A673 (cell line): ENCODE results near the gene GNRHR. TPM values are rescaled to one million over a fixed set of nuclear protein-coding genes. Genes with fewer than 3 reads are reported as not detected.

Source experiments
- BruUV-seq: library from RNA; stranded (reverse); fragments of 400-500 nt; replicated peaks from 2 replicates; lab custom pipeline; 2021; lab: Mats Ljungman, UMichigan
- CTCF ChIA-PET: fragments of 300-600 bp; sonication (Branson Sonifier 250); formaldehyde crosslinking; loops from one replicate; lab custom pipeline; 2022; ENCODE audit warnings: antibody characterized with exemption; lab: Charles Lee
- POLR2A ChIA-PET: fragments of 300-600 bp; sonication (Branson Sonifier 250); formaldehyde crosslinking; loops from one replicate; lab custom pipeline; 2022; ENCODE audit warnings: antibody characterized with exemption; ENCODE audit not compliant: low non-redundant PET; lab: Charles Lee
- DNase-seq: peaks from one replicate; pipeline ENCODE4 v3.0.0-alpha.2; 2015; ENCODE audit warnings: low spot score
- H3K27ac ChIP-seq: fragments of 200-600 bp; sonication (generic); 2 replicates; pipeline ENCODE4 v1.5.1; 2016; ENCODE audit warnings: mixed run types, low read depth, mild to moderate bottlenecking, mixed read lengths, antibody characterized with exemption, low read length; ENCODE audit not compliant: poor library complexity, severe bottlenecking
- H3K27me3 ChIP-seq: fragments of 200-600 bp; sonication (generic); replicated peaks from 2 replicates; pipeline ENCODE4 v1.6.1; 2017; ENCODE audit warnings: mixed run types, low read depth, mild to moderate bottlenecking, mixed read lengths, antibody characterized with exemption, low read length; ENCODE audit not compliant: insufficient read depth, poor library complexity
- H3K36me3 ChIP-seq: fragments of 200-600 bp; sonication (generic); 2 replicates; pipeline ENCODE4 v1.6.1; 2016; ENCODE audit warnings: mixed run types, mild to moderate bottlenecking, mixed read lengths, antibody characterized with exemption, low read length; ENCODE audit not compliant: insufficient read depth, poor library complexity, severe bottlenecking
- H3K4me1 ChIP-seq: fragments of 200-600 bp; sonication (generic); 2 replicates; pipeline ENCODE4 v1.6.1; 2017; ENCODE audit warnings: mixed run types, mild to moderate bottlenecking, mixed read lengths, antibody characterized with exemption, low read length; ENCODE audit not compliant: insufficient read depth, poor library complexity, severe bottlenecking
- H3K4me3 ChIP-seq: fragments of 200-600 bp; sonication (generic); 2 replicates; pipeline ENCODE4 v1.5.1; 2016; ENCODE audit warnings: low read depth, mixed run types, mild to moderate bottlenecking, mixed read lengths, low read length; ENCODE audit not compliant: poor library complexity, severe bottlenecking
- H3K9me3 ChIP-seq: fragments of 200-600 bp; sonication (generic); 2 replicates; pipeline ENCODE4 v1.6.1; 2016; ENCODE audit warnings: mixed run types, low read depth, mild to moderate bottlenecking, mixed read lengths, antibody characterized with exemption, low read length; ENCODE audit not compliant: poor library complexity, severe bottlenecking
- CTCF ChIP-seq: fragments of 300-800, 200-600 bp; sonication (generic); conservative IDR thresholded peaks from 2 replicates; pipeline ENCODE4 v1.5.1; 2017; ENCODE audit warnings: low read depth, mild to moderate bottlenecking, antibody characterized with exemption, low read length, moderate library complexity, mixed read lengths
- EZH2 ChIP-seq: fragments of 200-600 bp; sonication (generic); IDR thresholded peaks from 2 replicates; pipeline ENCODE4 v1.6.1; 2017; ENCODE audit warnings: borderline replicate concordance, low read depth, mild to moderate bottlenecking, mixed read lengths, antibody characterized with exemption, low read length; ENCODE audit not compliant: poor library complexity, severe bottlenecking
- intact Hi-C: fragments of 100-400 bp; cut with micrococcal nuclease; formaldehyde crosslinking; loops from one replicate; pipeline ENCODE4 v1.10.0; 2022; ENCODE audit not compliant: unreplicated experiment
- total RNA-seq: library from RNA; stranded (reverse); gene quantifications from 2 replicates; pipeline ENCODE4 v1.2.3, GENCODE V29; 2021

The GNRHR gene
- total RNA-seq, 1 experiment from 2014 or later = not detected

GRCh38 chr4:67749286-67749685 is 4.9 kb downstream of the GNRHR start:
- no TSS peak for BruUV-seq

GRCh38 chr4:67746797-67747495 is 7.2 kb downstream of the GNRHR start:
- no TSS peak for BruUV-seq
- no peaks in the 10 kb centered on the region for H3K27me3 ChIP-seq
- no peak overlapping the region for H3K4me3 ChIP-seq
- POLR2A ChIA-PET = no interaction called here
- H3K27ac ChIP-seq = no peak overlapping the region
- TF ChIP-seq EZH2 (no peak), CTCF (peak; percentile 58)
- no peaks in the 10 kb centered on the region for H3K4me1 ChIP-seq
- H3K9me3 ChIP-seq = no peaks in the 10 kb centered on the region
- CTCF ChIA-PET = no interaction called here
- intact Hi-C loops = loop anchor here (10.0 kb wide), 1 partner anchor 428 kb away; no protein-coding TSS in a partner anchor
- DNase-seq = peak; percentile 31
- no peaks in the 10 kb centered on the region for H3K36me3 ChIP-seq

More at GRCh38 chr4:67749286-67749685, 4.9 kb downstream of the GNRHR start:
- intact Hi-C loops = loop anchor here (10.0 kb wide), 1 partner anchor 426 kb away; no protein-coding TSS in a partner anchor
- no peak for DNase-seq
- no peaks in the 10 kb centered on the region for H3K4me1 ChIP-seq
- CTCF ChIA-PET = no interaction called here
- H3K9me3 ChIP-seq = no peaks in the 10 kb centered on the region
- H3K27me3 ChIP-seq = no peaks in the 10 kb centered on the region
- H3K4me3 ChIP-seq = no peak overlapping the region
- H3K36me3 ChIP-seq = no peaks in the 10 kb centered on the region
- POLR2A ChIA-PET = no interaction called here
- no peak overlapping the region for H3K27ac ChIP-seq
- TF ChIP-seq EZH2 = no peak
- TF ChIP-seq CTCF = no peak

- intact Hi-C loops = loop anchor here (10.0 kb wide), 1 partner anchor 430 kb away; no protein-coding TSS in a partner anchor
- H3K9me3 ChIP-seq = no peaks in the 10 kb centered on the region
Observed at GRCh38 chr4:67744561-67745283, 9.5 kb downstream of the GNRHR start.

More at GRCh38 chr4:67744561-67745283, 9.5 kb downstream of the GNRHR start:
- TF ChIP-seq CTCF (no peak), EZH2 (no peak)
- H3K4me1 ChIP-seq = no peaks in the 10 kb centered on the region
- no peak overlapping the region for H3K27ac ChIP-seq
- no TSS peak for BruUV-seq
- no peak for DNase-seq
- ChIA-PET CTCF (no interaction called here), POLR2A (no interaction called here)
- no peaks in the 10 kb centered on the region for H3K36me3 ChIP-seq
- H3K27me3 ChIP-seq = no peaks in the 10 kb centered on the region
- H3K4me3 ChIP-seq = no peak overlapping the region
